Measurements from ENCODE around the gene STARD13.

STARD13 gene

GRCh38 chr13:33310245-33311038 is 24.9 kb upstream of the STARD13 start:
- DNase-seq, result no peak

- DNase-seq, result no peak
Measured at GRCh38 chr13:33308863-33309262, 23.3 kb upstream of the STARD13 start.

- peak; percentile 65 for DNase-seq
Measured at GRCh38 chr13:33307843-33308242, 22.3 kb upstream of the STARD13 start.

GRCh38 chr13:33303855-33304597 is 18.5 kb upstream of the STARD13 start:
- DNase-seq, result no peak

GRCh38 chr13:33299626-33300025 is 14.1 kb upstream of the STARD13 start:
- DNase-seq, result no peak

- DNase-seq, result no peak
Measured at GRCh38 chr13:33296793-33297425, 11.4 kb upstream of the STARD13 start.

GRCh38 chr13:33292712-33293111 is 7.2 kb upstream of the STARD13 start:
- DNase-seq, result no peak

GRCh38 chr13:33290421-33290965 is 4.9 kb upstream of the STARD13 start:
- DNase-seq, result no peak

GRCh38 chr13:33289966-33290365 is 4.4 kb upstream of the STARD13 start:
- peak; percentile 36 for DNase-seq

- no peak for DNase-seq
Measured at GRCh38 chr13:33287142-33287882, 1.8 kb upstream of the STARD13 start.

GRCh38 chr13:33286128-33286527 is 573 bp upstream of the STARD13 start:
- DNase-seq, result no peak

GRCh38 chr13:33284916-33285315 is 639 bp downstream of the STARD13 start:
- DNase-seq, result no peak

- DNase-seq, result no peak
Measured at GRCh38 chr13:33284031-33284430, 1.5 kb downstream of the STARD13 start.

- no peak for DNase-seq
Measured at GRCh38 chr13:33283195-33283911, 2.2 kb downstream of the STARD13 start.

- DNase-seq, result peak; percentile 78
Measured at GRCh38 chr13:33281951-33282595, 3.5 kb downstream of the STARD13 start.

GRCh38 chr13:33280923-33281322 is 4.6 kb downstream of the STARD13 start:
- DNase-seq, result no peak

GRCh38 chr13:33280279-33280905 is 5.2 kb downstream of the STARD13 start:
- no peak for DNase-seq

- DNase-seq, result peak; percentile 76
Measured at GRCh38 chr13:33279414-33280278, 5.9 kb downstream of the STARD13 start.

- DNase-seq, result no peak
Measured at GRCh38 chr13:33278913-33279312, 6.6 kb downstream of the STARD13 start.

GRCh38 chr13:33277946-33278345 is 7.6 kb downstream of the STARD13 start:
- peak; percentile 88 for DNase-seq
